Activated gamma-delta T cell treated with anti-CD3 and anti-CD28 coated beads, Interleukin-2, amount 50 U/mL, for 16 hours (primary cell): Measurements from ENCODE around the gene CTNNA2.

ENCODE experiments used
- DNase-seq: peaks from one replicate; pipeline ENCODE4 v3.0.0-alpha.2; 2020; ENCODE audit warnings: low read depth

The CTNNA2 gene

DNA sequence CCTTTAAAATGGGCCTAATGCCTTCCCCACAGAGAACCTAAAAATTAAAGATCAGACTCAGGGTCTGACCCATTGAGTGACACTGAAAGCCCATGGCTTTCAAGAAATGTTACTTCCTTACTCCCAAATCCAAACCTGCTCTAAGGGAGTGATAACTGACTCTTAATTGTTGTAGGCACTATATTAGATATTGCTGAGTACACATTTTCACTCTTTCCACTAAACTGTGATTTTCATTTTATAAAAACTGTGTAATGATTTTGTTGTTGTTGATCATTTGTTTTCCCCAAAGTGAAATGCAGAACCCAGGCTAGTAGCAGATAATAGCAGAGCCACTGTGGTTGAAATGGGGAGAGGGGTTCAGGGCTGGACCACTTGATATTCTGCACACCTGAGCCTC is 704.6 kb downstream of the CTNNA2 start:
- no peak for DNase-seq

DNA sequence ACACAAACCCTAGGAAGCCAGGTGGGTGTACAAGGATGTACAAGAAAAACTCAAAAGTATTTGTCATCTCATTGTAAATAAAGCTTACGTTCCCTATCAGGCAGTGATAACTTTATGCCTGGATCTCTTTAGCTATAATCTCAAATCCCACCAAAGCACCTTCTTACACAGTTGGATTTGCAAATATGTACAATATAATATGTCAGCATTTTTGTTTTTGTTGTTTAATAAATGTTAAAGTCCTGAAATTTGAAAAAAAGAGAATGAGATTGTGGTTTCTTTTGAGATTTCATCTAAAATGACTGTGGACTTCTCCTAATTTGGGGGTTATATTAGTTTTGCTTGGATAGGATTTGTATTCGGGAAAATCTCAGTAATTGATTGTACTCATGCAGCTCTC is 709.8 kb downstream of the CTNNA2 start:
- no peak for DNase-seq

DNA sequence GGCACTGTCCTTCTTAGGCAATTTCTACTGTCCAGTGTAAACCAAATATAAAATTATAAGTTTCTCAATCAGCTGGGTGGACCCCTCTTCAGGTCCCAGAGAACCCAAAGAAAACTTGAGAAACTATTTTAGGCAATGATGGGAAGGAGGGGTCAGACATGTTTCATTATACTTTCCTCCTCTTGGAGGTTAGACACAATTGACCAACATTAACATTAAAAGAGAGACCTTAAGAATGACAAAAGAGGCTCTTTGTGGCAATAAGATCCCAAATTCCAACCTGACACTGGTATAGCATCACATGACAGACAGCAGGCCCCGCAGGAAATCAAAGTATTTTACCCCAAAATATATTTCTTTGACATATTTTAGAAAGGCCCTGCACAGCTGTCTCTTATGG is 718.6 kb downstream of the CTNNA2 start:
- no peak for DNase-seq

DNA sequence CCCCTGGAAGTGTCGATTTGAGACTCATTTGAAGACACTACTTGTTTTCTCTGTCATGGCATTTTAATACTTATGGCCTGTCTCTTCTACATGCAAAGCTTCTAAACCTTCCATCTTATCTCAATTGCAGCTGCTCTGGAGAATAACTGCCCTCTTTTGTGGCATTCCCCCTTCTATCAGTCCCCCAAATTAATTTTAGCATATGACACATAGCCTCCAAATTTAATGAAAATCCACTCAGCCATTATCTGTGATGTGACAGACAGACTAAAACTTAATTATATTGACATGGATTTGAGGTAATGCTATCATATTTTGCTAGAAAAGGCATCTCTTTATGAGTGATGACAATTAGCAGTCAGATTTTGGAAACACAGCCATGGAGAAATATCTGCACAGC is 720.5 kb downstream of the CTNNA2 start:
- no peak for DNase-seq

DNA sequence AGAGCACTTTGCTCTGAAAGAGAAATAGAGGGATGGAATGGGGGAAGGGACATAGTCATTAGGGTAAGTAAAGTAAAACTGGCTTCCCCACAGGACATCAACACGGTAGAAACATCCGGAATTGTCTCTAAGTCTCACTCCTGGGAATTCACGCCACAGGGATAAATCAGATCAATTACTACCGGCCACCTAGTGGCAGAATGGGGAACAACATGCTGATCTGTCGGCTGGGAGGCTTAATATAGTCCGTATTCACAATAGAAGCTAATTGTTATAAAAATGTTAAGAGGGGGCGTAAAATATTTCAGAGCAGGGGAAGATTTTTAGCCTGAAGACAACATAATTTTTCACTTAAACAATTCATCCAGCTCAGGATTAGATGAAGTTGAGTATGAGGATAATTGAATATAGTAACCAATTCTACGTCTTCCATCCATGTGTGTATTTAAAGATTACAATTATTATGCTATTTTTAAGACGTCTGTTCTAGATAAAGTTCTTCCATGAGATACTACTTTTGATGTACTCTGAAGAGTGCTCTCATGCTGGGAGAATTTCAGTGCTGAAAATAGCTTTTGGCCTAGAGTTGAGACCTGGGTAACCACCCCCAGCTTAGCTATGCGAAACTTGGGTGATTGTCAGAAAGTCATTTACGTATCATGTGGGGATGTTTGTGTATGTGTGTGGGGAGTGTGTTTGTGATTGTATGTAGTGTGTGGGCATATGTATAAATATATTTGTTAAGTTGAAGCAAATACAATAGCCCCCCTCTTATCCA is 726.0 kb downstream of the CTNNA2 start:
- no peak for DNase-seq

DNA sequence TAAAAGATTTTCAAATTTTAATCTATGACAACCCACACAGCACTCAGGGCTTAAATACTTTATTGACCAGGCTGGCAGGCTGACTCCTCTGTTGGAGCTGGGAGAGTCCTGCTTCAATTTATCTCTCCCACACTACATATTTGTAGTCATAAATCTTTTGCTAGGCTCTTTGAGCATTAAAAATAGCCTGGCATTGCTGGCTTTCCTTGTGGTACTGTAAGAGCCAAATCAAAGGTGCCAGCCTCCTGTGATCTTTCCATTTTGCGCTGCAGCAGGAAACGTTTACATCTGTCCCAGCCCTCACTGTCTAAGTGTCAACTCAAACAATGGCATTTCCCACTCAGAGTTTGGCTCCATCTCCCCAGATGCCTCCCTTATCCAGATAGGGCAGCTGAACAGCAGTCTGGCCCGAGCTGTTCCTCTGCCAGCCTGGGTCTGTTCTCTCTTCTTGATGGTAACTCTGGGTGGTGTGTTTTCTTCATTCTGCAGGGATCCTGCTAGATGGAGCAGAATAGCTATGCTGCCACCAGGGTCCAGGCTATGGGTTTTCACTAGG is 729.6 kb downstream of the CTNNA2 start:
- no peak for DNase-seq

DNA sequence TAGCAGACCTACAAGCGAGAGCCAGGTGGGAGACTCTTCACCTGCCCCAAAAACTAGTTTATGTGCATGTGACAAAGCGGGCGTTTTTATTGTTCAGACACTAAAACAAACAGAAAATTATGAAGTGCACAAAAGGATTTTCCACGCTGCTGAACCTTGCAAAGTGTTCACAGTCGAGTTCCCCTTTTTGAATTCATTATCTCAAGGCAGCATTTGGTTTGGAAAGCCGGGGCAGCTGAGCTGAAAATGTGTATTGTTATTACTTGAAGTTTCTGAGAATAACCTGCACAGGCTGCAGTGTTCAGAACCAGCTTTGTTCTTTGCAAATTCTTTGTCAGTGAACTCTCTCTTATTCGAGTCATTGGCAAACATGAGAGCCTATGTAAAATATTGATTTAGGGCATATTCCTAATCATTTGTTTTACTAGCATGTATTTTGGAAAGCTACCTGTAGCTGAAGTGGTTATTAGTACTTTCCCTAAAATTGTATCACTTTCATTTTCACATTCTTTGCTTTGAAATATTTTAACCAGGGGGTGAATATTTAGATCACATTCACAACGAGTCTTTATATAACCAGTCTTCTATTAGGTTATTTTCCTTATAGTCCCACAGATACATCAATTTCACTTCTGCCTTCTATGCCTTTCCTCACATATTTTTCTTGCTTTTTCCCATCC is 732.2 kb downstream of the CTNNA2 start:
- DNase-seq = no peak

DNA sequence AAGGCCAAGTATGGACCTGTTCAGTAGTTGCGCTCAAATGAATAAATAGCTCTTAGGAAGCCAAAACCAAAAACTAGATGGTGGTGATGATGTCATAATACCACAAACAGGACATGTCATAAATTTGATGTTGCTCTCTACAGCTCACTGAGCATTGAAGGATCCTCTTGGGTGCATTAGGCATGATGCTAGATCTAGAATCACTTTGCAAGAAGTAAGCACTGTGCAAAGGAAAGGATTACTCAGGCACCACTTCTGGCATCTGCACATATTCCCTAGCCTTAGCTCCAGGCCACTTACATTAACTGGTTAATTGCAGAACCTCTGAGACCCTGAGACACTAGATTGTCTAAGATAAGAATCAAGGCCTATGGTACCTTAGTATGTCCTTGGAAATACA is 733.7 kb downstream of the CTNNA2 start:
- DNase-seq = no peak

DNA sequence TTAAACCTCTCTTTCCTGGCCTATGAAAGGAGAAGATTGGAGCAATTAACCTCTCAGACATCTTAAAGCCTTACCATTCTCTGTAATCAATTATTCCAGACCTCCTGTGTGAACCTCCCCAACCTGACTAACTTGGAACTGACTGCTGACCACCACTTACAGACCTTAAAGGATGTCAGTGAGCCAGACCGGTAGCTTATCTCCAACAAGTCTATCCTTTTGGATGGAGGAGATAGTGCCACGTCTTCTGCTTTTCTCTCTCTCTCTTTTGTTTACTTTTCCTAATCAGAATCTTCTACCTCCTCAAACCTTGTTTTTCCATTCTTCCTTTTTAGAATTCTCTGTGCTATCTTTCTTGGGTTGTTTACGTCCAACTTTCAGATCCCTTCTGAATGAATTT is 734.5 kb downstream of the CTNNA2 start:
- no peak for DNase-seq

DNA sequence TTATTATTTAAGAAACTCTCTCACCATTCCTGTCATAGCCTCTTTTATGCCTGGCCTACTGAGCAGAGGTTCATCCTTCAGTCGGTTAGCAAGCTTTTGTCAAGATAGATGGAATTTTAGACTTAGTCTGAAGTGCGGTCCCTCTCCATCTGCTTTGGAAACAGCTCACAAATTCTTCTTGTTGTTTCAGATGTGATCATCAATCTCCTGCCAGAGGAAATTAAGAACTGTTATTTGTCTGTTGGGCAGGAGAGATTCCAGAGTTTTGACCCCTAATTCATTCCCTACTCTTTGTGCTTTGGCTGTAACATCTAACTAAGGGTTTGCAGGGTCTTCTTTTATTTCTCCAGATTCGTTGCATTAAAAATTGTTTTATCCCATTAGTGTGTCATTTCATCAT is 735.3 kb downstream of the CTNNA2 start:
- DNase-seq = no peak

DNA sequence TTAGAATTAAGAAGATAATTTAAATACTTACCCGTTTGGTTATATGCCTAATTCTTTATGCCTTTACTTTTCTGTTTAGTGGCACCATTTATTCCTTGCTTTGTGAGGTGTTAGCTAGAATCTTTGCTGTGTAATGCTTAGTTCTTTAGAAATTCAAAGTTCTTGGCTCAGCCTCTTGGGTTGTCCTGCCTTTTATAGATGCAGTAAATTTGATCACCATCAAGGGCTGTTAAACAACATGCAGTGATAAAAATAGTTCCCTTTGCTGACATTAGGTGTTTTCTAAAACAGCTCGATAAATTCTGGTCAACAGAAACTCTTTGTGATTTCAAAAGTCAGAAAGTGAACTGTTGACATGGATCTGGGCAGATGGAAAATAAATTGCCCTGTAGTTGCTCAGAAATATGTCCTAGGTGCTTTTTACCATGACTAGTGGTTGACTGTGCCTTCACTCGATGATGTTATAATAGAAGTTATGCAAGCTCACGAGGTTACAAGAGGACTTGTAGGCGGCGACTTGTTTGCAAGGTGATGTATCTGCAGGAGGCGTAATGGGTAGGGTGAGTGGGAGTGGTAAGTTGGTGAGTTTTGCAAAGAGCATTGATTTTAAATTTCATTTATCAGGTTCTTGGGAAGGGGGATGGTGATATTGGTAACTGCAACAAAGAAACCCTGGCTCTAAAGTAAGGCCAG is 739.6 kb downstream of the CTNNA2 start:
- DNase-seq = no peak

DNA sequence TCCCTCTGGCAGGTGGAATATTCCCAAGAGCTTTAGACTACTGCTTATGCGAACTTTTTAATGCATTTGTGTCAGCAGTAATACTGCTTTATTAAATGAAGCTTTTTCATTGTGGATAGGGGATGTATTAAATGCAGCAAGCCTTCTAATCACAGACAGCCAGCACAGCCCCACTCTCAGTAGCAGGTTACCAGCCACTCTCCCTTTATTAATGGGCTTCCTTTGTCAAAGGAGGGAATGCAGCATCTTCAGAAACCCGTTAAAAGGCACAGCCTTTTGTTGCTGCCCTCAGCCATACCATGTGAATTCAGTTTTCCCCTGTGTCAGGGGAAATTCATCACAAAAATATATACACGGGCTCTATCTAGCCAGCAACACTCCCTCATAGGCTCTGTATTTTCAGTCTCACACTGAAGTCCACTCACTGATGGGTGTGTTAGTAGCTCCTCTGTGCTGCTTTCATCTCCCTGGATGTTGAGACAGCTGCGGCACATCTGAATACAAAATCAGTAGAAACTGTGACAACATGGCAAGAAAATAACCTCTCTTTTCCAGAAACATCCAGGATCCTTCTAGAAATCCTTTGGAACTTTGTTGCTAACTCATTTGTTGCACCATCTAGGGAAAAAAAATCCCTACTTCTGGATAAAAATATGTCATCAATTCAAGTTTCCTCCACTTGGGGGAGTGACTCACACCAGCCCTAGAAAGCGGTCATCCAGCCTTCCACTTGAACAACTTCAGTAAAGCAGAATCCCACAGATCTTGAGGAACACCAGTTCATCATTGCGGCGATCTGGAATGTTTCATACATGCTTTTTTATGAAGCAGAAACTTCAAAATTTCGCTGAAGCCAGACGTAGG is 743.3 kb downstream of the CTNNA2 start:
- DNase-seq = no peak

DNA sequence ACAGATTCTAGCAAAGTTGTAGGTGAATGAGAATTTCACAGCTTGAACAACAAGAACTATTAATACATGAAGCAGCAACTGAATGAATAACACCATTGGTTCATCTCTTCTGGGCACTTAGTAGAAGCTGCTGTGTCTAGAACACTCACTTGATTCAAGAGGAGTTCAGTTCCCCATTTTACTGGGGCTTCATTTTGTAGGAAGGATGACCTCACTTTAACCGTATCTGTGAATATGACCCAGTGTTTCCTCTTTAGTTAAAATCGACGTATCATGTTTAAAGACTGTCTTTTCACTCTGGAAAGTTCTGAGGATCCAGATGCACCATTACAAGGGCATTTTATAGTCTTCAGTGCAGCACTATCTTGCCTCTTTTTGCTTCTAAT is 743.9 kb downstream of the CTNNA2 start:
- DNase-seq = no peak

DNA sequence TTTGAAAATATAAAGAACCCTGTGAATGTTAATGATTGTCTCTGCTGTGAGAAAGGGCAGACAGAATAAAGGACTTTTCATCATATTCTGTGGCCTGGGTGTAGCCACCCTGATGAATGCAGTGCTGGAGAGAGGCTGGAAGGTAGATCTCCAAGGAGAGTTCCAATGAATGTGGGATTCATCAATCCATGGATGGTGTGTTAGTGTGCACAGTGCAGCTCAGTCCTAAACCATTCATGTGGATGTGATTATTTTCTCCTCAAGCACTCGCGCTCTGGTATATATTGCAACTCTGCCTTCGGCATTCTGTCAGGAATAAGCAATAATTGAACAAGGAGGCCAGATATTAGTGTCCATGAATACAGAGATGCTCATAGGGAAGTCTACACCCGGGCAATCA is 744.6 kb downstream of the CTNNA2 start:
- DNase-seq = no peak

DNA sequence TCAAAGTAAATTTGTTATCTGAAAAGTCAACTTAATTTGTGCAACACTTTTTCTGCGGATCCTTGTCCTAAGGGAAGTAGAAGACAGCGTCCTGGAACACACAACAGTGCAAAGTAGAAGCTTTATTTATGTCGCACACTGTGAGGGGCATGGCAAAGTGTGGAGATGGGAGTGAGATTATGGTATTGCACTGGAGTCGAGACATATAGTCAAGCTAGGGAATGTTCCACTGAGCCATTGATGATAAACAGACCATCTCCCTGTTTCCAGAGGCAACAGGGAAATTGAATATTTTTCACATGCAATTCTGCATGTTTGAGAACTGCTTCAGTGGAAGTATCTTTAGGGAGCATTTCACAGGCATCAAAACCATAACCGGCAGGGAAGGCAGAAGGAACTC is 745.5 kb downstream of the CTNNA2 start:
- DNase-seq = no peak

DNA sequence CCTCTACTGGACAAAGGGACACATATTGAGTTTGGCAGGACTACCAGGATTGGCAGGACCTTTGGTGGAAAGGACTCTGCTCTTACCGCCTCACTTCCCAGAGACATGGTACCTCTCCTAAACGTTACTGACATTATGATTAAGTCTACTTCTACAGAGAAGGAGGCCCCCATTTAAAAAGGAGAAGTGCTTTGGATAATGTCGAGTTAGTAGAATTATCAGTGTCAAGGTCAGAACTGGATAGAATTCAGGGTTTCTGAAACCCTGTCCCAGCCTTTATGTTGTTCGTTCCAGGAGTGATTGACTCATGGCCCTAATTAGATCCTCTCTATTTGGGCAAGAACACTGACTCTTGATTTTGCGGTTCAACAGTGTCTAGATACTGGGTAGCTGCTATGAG is 745.9 kb downstream of the CTNNA2 start:
- DNase-seq = no peak

DNA sequence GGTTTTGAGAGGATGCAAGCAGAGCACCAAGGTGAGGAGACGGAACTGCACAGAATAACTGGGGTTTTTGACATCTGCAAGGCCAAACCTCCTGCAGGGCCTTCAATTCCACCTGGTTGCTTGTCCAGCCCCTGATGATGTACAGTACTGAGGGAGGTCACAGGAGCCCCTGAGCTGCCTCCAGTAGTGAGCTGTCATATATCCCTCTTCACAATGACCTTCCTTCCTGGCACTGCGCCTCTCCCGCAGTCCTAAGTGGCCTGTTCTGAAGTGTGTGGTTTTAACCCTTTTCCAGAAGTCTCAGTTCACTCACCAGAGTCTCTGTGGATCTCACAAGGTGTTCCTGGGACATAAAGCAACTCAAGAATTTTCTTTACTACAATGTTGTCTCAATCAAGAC is 746.4 kb downstream of the CTNNA2 start:
- no peak for DNase-seq

DNA sequence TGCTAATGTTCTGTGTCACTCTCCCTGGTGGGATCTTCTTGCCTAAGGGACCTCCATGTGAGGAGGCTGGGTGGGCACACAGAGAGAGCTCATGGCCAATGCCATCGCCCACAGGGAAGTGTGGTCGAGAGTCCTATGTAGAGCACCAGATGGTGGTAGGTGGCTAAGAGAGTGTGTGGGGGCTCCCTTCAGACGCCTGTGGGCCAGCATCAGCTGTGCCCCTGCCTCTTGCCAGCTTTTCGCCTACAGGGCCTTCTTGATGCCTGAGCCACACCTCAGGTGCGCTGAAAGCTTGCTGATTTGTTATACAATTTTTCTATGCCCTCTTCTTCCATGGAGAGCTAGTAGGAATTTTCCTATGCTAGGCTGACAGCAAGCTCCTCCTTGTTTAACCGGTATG is 753.4 kb downstream of the CTNNA2 start:
- no peak for DNase-seq

DNA sequence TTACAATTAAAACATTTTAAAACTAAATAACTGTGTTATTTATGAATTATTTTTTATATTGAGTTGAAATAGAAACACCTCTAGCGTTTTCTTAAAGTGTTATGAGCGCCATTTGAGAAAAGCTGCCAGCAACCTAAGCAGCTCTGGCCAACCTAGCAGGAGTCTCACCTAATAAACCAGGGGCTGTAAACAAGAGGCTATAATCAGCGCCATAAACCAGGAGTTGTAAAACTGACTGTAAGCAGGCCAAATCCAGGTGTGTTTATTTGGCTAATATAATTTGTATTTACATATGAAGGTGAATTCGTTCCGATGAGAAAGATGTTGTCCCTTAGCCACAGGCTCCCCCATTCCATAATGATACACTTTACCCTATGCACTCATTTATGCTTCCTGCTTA is 757.0 kb downstream of the CTNNA2 start:
- no peak for DNase-seq

DNA sequence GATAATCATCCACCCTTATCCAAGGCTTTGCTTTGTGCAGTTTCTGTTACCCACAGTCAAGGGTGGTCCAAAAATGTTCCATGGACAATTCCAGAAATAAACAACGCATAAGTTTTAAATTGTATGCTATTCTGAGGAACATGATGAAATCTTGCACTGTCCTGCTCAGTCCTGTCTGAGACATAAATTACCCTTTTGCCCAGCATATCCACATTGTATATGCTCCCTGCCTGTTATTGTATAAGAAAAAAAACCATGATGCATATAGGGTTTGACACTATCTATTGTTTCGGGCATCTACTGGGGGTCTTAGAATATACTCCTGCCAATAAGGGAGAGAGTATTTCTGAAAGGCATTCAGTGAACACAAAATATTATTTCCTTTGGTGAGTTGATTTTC is 767.7 kb downstream of the CTNNA2 start:
- no peak for DNase-seq

DNA sequence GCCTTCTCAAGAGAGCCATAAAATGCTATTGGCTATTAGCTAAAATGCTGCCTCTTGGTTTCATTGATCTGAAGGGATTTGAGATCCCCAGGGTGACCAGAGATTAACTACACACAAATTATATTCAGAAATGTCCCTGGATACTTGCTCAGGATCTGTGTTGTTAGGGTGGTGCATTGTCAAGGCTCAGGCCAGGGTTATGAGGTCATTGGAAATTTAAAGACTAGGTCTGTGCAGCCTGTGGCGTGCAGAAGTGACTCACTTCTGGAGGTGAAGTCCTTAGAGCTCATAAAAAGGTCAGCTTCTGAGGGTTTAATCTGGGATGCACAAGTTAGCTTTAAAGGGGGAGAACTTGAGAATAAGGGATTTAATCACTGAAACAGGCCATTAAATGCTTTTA is 768.2 kb downstream of the CTNNA2 start:
- DNase-seq = no peak

DNA sequence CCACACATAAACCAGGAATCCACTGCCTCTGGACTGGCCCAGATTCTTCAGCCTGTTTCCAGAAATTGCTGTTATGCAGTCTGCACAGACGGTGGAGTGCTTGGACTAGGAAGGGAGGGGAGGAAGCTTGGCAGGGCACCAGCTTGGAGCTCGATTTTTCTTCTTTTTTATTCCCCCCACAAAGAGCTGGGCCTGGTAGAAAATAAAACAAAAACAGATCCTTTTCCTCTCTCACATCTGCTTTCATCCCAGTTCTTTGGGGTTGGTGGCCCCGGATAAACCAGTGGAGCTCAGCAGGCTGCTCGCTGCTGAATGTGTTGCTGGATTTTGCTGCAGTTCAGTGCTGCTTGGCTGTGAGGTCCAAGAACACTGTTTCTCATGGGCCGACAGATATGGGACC is 775.7 kb downstream of the CTNNA2 start:
- DNase-seq = no peak
